ENCODE measurements around the gene RANBP3. TPM values are rescaled to one million over a fixed set of nuclear protein-coding genes. Genes with fewer than 3 reads are reported as not detected.
"Not testable (repeated sequence)": the region's sequence is repeated elsewhere in the genome, so short reads cannot be mapped to it uniquely, and the experiment has no call there.

RANBP3 gene
- total and polyA plus RNA-seq, 2 of the 8 experiments (the other 6 are each of a cell fraction or from before 2014, with no cell fraction given) = 95.4 to 122 TPM

GRCh38 chr19:5961969-5962945 is 15.7 kb downstream of the RANBP3 start (continued):
- TF ChIP-seq SRF (IDR thresholded peaks at IDR 0.05; ENCODE audit: low read depth, low read length) (no peak), JUND (IDR thresholded peaks at IDR 0.05; ENCODE audit: low read length) (no peak), BCL11A (IDR thresholded peaks at IDR 0.05; ENCODE audit: low read depth in 2 of 2, low read length in 2 of 2) (no peak), ZNF274 (IDR thresholded peaks at IDR 0.05; ENCODE audit: borderline replicate concordance, extremely low read depth, low read length) (no peak), TCF12 (IDR thresholded peaks at IDR 0.05; ENCODE audit: low read depth, low read length) (no peak), POLR2A (IDR thresholded peaks at IDR 0.05; ENCODE audit: control extremely low read depth in 1 of 2, low read depth in 2 of 2, low read length in 2 of 2) (no peak), KDM1A (IDR thresholded peaks at IDR 0.05; ENCODE audit: borderline replicate concordance, low read length) (no peak), KDM4A (IDR thresholded peaks at IDR 0.05; ENCODE audit: low read depth, low read length, severe bottlenecking) (no peak), TAF7 (optimal IDR thresholded peaks at IDR 0.05; ENCODE audit: borderline replicate concordance, low read depth, low read length) (no peak)

- not testable (repeated sequence) for H3K9me3 ChIP-seq (ENCODE audit: insufficient read depth in 2 of 2, low read depth in 1 of 2, low read length in 1 of 2); H2AFZ ChIP-seq (ENCODE audit: low read length); H3K23me2 ChIP-seq (ENCODE audit: low read depth, low read length); H3K18ac ChIP-seq (ENCODE audit: extremely low read depth, low read length); H4K8ac ChIP-seq (ENCODE audit: extremely low read depth, insufficient read depth, low read length); H3K27me3 ChIP-seq (replicated peaks in 1 of 4; ENCODE audit: control insufficient read depth in 3 of 4, extremely low read depth in 1 of 4, insufficient read depth in 3 of 4, low read length in 3 of 4); H3K23ac ChIP-seq (ENCODE audit: insufficient read length); H3K56ac ChIP-seq (replicated peaks; ENCODE audit: insufficient read length, low read depth, low read length); H2BK120ac ChIP-seq (replicated peaks; ENCODE audit: low read depth, low read length); H2BK12ac ChIP-seq (ENCODE audit: low read depth, low read length); H3K4ac ChIP-seq (replicated peaks; ENCODE audit: insufficient read length, low read depth, low read length); H2BK20ac ChIP-seq (ENCODE audit: low read length); H2BK15ac ChIP-seq (ENCODE audit: low read length); DNase-seq (ENCODE audit: low read depth in 1 of 2, low spot score in 2 of 2); H3K27ac ChIP-seq (ENCODE audit: low read depth, low read length); H3K14ac ChIP-seq (ENCODE audit: insufficient read length); FAIRE-seq; H4K5ac ChIP-seq (ENCODE audit: insufficient read length, low read depth, low read length); H3K4me2 ChIP-seq (ENCODE audit: insufficient read depth in 1 of 2, low read depth in 2 of 2, low read length in 2 of 2); H2AK5ac ChIP-seq (ENCODE audit: low read depth, low read length); H3K4me3 ChIP-seq (ENCODE audit: extremely low read depth in 1 of 4, insufficient read depth in 2 of 4, low read depth in 3 of 4, low read length in 4 of 4); H3K36me3 ChIP-seq (ENCODE audit: control insufficient read depth in 2 of 4, insufficient read depth in 4 of 4, low read length in 3 of 4); H4K91ac ChIP-seq (replicated peaks; ENCODE audit: insufficient read length, low read length); H3K9ac ChIP-seq (replicated peaks in 1 of 4; ENCODE audit: extremely low read depth in 1 of 4, low read depth in 3 of 4, low read length in 3 of 4)
- peaks cover 60 to 63% of the 10 kb centered on the region in 2 experiments for H4K20me1 ChIP-seq (replicated peaks in 1 of 2; ENCODE audit: control insufficient read depth in 1 of 2, insufficient read depth in 2 of 2, low read length in 2 of 2)
- H3K79me1 ChIP-seq (ENCODE audit: low read depth, low read length) = peaks cover 56% of the 10 kb centered on the region
- 94% methylated on average over 6 of the region's 6 CpGs; no CpG with 5 or more reads in 1 of the 2 experiments for WGBS, 2 experiments (ENCODE audit: extremely low coverage in 1 of 2, insufficient coverage in 1 of 2, insufficient read length in 1 of 2, insufficient replicate concordance in 2 of 2, low coverage in 1 of 2, low lambda C conversion rate in 2 of 2, missing lambda C conversion rate in 1 of 2)
- peaks cover 7 to 32% (median 17%) of the 10 kb centered on the region in 4 experiments for H3K4me1 ChIP-seq (replicated peaks in 1 of 4; ENCODE audit: control insufficient read depth in 3 of 4, insufficient read depth in 4 of 4, low read length in 3 of 4)
- H2BK5ac ChIP-seq (ENCODE audit: low read depth, low read length) = peak overlapping the region; percentile 61; the same call in 1 of the 2 replicates
- CTCF ChIA-PET (ENCODE audit: partially characterized antibody) = interaction anchor here (1.0 to 2.0 kb wide), 2 partner anchors 9 to 158 kb away, joined by 3 to 7 read pairs; no protein-coding TSS in a partner anchor
- peaks cover 14 to 96% of the 10 kb centered on the region in 2 experiments; a peak in 3 of 4 replicates for H3K79me2 ChIP-seq (ENCODE audit: control insufficient read depth in 1 of 2, insufficient read depth in 2 of 2, low read length in 2 of 2)
- POLR2A ChIA-PET (ENCODE audit: partially characterized antibody) = interaction anchor here (1.2 to 2.7 kb wide), 3 partner anchors 10 to 134 kb away, joined by 4 to 11 read pairs (median 6); partner anchors contain the start of genes NDUFA11 and VMAC
These were observed 16.3 kb downstream of the RANBP3 start for GRCh38 chr19:5961641-5961968.

Data from H1 (cell line).